ENCODE data around the gene ZBTB33. TPM values are rescaled to one million over a fixed set of nuclear protein-coding genes. Genes with fewer than 3 reads are reported as not detected.

Gene ZBTB33
- total RNA-seq, 1 experiment from 2014 or later: 17.2 TPM

DNA sequence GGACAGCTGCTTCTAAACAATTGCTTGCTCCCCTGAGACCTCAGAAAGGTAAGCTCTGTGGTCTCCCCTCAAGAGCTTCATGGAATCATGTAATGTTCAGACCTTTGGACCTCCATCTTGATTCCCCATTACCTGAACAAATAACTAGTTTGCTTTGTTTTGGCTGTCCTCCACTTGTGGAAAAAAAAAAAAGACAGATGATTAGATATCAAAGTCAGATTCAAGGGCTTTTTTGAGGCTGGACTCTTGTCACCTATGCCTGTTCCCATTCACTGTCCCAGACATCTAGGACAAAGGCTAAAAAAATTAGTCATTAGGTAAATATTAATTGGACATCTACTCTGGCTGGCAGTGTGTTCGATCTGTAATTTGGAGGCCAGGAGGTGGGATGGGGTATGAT lies 47.3 kb downstream of the ZBTB33 start:
- H3K4me1 Mint-ChIP-seq (ENCODE audit: low read depth, unreplicated experiment): no peaks in the 10 kb centered on the region

DNA sequence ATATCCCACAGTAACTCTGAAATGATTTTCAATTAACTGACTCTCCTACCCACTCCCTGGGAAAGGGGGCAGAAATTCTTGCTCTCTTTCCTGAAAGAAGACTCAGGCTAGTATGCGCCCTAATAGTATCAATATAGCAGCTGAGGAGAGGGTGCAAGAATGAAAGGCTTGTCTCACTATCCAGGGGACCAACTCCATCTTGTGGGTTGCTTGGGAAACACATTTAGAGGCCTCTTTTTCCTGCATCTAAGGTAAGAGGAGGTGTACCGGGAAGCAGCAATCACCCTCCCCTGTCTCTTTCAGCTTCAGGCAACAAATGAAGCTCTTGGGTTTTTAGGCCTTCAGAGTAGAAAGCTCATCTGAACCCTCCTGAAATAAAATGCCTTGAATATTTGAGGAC lies 49.3 kb downstream of the ZBTB33 start:
- intact Hi-C loops (cut with micrococcal nuclease; ENCODE audit: unreplicated experiment): no loop called here
- BruUV-seq (replicated peaks): no TSS peak
- Histone ChIP-seq H3K36me3 (ENCODE audit: control insufficient read depth, insufficient read depth, low read length) (no peaks in the 10 kb centered on the region), H3K4me1 (no peaks in the 10 kb centered on the region), H3K27me3 (replicated peaks; ENCODE audit: control insufficient read depth, insufficient read depth, low read length) (no peaks in the 10 kb centered on the region), H3K9me3 (no peaks in the 10 kb centered on the region), H3K4me3 (ENCODE audit: low read depth, low read length) (no peak overlapping the region)
- CTCF ChIA-PET: no interaction called here
- Mint-ChIP-seq H3K27me3 (ENCODE audit: insufficient read depth, unreplicated experiment) (no peaks in the 10 kb centered on the region), H3K27ac (ENCODE audit: unreplicated experiment) (no peak overlapping the region), H3K4me1 (ENCODE audit: low read depth, unreplicated experiment) (no peaks in the 10 kb centered on the region), H3K9me3 (ENCODE audit: unreplicated experiment) (no peaks in the 10 kb centered on the region), H3K36me3 (ENCODE audit: insufficient read depth, unreplicated experiment) (no peaks in the 10 kb centered on the region), H3K4me3 (ENCODE audit: unreplicated experiment) (no peak overlapping the region)
- POLR2A ChIA-PET: no interaction called here
- TF ChIP-seq, protein P1, sequence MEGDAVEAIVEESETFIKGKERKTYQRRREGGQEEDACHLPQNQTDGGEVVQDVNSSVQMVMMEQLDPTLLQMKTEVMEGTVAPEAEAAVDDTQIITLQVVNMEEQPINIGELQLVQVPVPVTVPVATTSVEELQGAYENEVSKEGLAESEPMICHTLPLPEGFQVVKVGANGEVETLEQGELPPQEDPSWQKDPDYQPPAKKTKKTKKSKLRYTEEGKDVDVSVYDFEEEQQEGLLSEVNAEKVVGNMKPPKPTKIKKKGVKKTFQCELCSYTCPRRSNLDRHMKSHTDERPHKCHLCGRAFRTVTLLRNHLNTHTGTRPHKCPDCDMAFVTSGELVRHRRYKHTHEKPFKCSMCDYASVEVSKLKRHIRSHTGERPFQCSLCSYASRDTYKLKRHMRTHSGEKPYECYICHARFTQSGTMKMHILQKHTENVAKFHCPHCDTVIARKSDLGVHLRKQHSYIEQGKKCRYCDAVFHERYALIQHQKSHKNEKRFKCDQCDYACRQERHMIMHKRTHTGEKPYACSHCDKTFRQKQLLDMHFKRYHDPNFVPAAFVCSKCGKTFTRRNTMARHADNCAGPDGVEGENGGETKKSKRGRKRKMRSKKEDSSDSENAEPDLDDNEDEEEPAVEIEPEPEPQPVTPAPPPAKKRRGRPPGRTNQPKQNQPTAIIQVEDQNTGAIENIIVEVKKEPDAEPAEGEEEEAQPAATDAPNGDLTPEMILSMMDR (IDR thresholded peaks at IDR 0.05; ENCODE audit: insufficient read depth in 1 of 2, low read depth in 1 of 2, low read length in 1 of 2, severe bottlenecking in 1 of 2, unreplicated experiment in 1 of 2): no peak
- DNase-seq: peak in 1 of 2 experiments; percentile 15

More for the DNA sequence above, 47.3 kb downstream of the ZBTB33 start:
- Mint-ChIP-seq H3K27ac (ENCODE audit: unreplicated experiment) (no peak overlapping the region), H3K27me3 (ENCODE audit: insufficient read depth, unreplicated experiment) (no peaks in the 10 kb centered on the region), H3K36me3 (ENCODE audit: insufficient read depth, unreplicated experiment) (no peaks in the 10 kb centered on the region), H3K9me3 (ENCODE audit: unreplicated experiment) (no peaks in the 10 kb centered on the region), H3K4me3 (ENCODE audit: unreplicated experiment) (no peak overlapping the region)
- intact Hi-C loops (cut with micrococcal nuclease; ENCODE audit: unreplicated experiment): no loop called here
- DNase-seq: no peak
- TF ChIP-seq, protein P1 (IDR thresholded peaks at IDR 0.05; ENCODE audit: insufficient read depth in 1 of 2, low read depth in 1 of 2, low read length in 1 of 2, severe bottlenecking in 1 of 2, unreplicated experiment in 1 of 2): no peak
- no peak overlapping the region for H3K4me3 ChIP-seq (ENCODE audit: low read depth, low read length)
- H3K9me3 ChIP-seq: no peaks in the 10 kb centered on the region
- H3K4me1 ChIP-seq: no peaks in the 10 kb centered on the region
- POLR2A ChIA-PET: no interaction called here
- no peaks in the 10 kb centered on the region for H3K36me3 ChIP-seq (ENCODE audit: control insufficient read depth, insufficient read depth, low read length)
- H3K27me3 ChIP-seq (replicated peaks; ENCODE audit: control insufficient read depth, insufficient read depth, low read length): no peaks in the 10 kb centered on the region
- CTCF ChIA-PET: no interaction called here
- no TSS peak for BruUV-seq (replicated peaks)

DNA sequence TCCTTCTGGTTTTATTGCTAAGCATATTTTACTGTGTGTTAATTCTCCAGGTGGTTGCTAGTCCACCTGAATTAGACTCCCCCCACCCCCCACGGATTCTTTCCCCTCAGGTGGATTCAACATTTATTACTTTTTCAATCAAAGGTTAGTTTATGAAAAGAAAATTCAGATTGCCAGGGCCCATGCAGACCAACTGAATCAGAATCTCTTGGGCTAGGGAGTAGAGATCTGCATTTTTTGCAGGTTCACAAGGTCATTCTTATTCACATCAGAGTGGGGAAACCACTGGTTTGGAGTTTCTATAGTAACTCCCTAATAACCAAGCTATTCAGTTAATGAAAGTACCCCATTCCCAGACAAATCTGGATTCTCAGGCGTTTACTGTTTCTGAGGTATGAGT lies 50.9 kb downstream of the ZBTB33 start:
- Histone ChIP-seq H3K4me1 (no peaks in the 10 kb centered on the region), H3K9me3 (no peaks in the 10 kb centered on the region), H3K36me3 (ENCODE audit: control insufficient read depth, insufficient read depth, low read length) (no peaks in the 10 kb centered on the region), H3K4me3 (ENCODE audit: low read depth, low read length) (no peak overlapping the region), H3K27me3 (replicated peaks; ENCODE audit: control insufficient read depth, insufficient read depth, low read length) (no peaks in the 10 kb centered on the region)
- H3K9me3 Mint-ChIP-seq (ENCODE audit: unreplicated experiment): no peaks in the 10 kb centered on the region
- no peaks in the 10 kb centered on the region for H3K36me3 Mint-ChIP-seq (ENCODE audit: insufficient read depth, unreplicated experiment)
- CTCF ChIA-PET: no interaction called here
- no peaks in the 10 kb centered on the region for H3K27me3 Mint-ChIP-seq (ENCODE audit: insufficient read depth, unreplicated experiment)
- TF ChIP-seq, protein P1 (IDR thresholded peaks at IDR 0.05; ENCODE audit: insufficient read depth in 1 of 2, low read depth in 1 of 2, low read length in 1 of 2, severe bottlenecking in 1 of 2, unreplicated experiment in 1 of 2): no peak
- intact Hi-C loops (cut with micrococcal nuclease; ENCODE audit: unreplicated experiment): no loop called here
- no peaks in the 10 kb centered on the region for H3K4me1 Mint-ChIP-seq (ENCODE audit: low read depth, unreplicated experiment)
- DNase-seq: no peak
- H3K4me3 Mint-ChIP-seq (ENCODE audit: unreplicated experiment): no peak overlapping the region
- no TSS peak for BruUV-seq (replicated peaks)
- POLR2A ChIA-PET: no interaction called here
- no peak overlapping the region for H3K27ac Mint-ChIP-seq (ENCODE audit: unreplicated experiment)
